NT2/D1 (cell line): ENCODE data around the gene KMT2C.

Source experiments
- SUZ12 ChIP-seq: IDR thresholded peaks from 2 replicates; pipeline ENCODE4 v1.6.1; 2011; ENCODE audit not compliant: insufficient read length, insufficient read depth; ENCODE audit errors: extremely low read depth
- ZNF274 ChIP-seq: IDR thresholded peaks from 2 replicates; pipeline ENCODE4 v1.6.1; 2011; ENCODE audit warnings: mild to moderate bottlenecking, low read depth, low read length

- TF ChIP-seq ZNF274 (no peak), SUZ12 (no peak)
These were observed 31.4 kb upstream of the KMT2C start for GRCh38 chr7:152467225-152467624.
